ENCODE results near the gene OGFOD2.

GRCh38 chr12:122929812-122930211 lies 45.2 kb upstream of the OGFOD2 start:
- no peak for TF ChIP-seq CTCF (IDR thresholded peaks at IDR 0.05)
- TF ChIP-seq POLR2A (IDR thresholded peaks at IDR 0.05), result no peak
